Neural crest cell (in vitro differentiated cells): Measurements from ENCODE around the gene ZNF747. TPM values are rescaled to one million over a fixed set of nuclear protein-coding genes. Genes with fewer than 3 reads are reported as not detected.

Experiments
- DNase-seq: peaks from one replicate; pipeline ENCODE4 v3.0.0; 2021; ENCODE audit warnings: low read depth, mixed read lengths, low spot score
- H3K27ac Mint-ChIP-seq: one replicate; pipeline ENCODE4 v1.8.0; 2021; ENCODE audit warnings: mild to moderate bottlenecking, mixed read lengths; ENCODE audit not compliant: unreplicated experiment
- H3K27me3 Mint-ChIP-seq: 2 replicates; pipeline ENCODE4 v1.8.0; 2021; ENCODE audit warnings: low read depth, mild to moderate bottlenecking, mixed read lengths
- H3K36me3 Mint-ChIP-seq: 2 replicates; pipeline ENCODE4 v1.8.0; 2021; ENCODE audit warnings: low read depth, mild to moderate bottlenecking, mixed read lengths
- H3K4me1 Mint-ChIP-seq: 2 replicates; pipeline ENCODE4 v1.8.0; 2021; ENCODE audit warnings: mixed read lengths
- H3K4me3 Mint-ChIP-seq: one replicate; pipeline ENCODE4 v1.8.0; 2021; ENCODE audit warnings: mild to moderate bottlenecking, mixed read lengths
- H3K9me3 Mint-ChIP-seq: 2 replicates; pipeline ENCODE4 v1.8.0; 2021; ENCODE audit warnings: mixed read lengths
- CTCF ChIP-seq: fragments of 200-600 bp; sonication (generic); conservative IDR thresholded peaks from 2 replicates; pipeline ENCODE4 v1.5.0; 2021; ENCODE audit warnings: antibody characterized with exemption, mild to moderate bottlenecking
- total RNA-seq: library from RNA; stranded (reverse); gene quantifications from 2 replicates; pipeline ENCODE4 v1.2.1, GENCODE V29; 2021

ZNF747 gene
- total RNA-seq, 1 donor from 2014 or later, result 10.5 TPM

GRCh38 chr16:30526823-30527634 lies 7.6 kb downstream of the ZNF747 start:
- DNase-seq, result peak; percentile 95
- H3K4me1 Mint-ChIP-seq, result peaks cover 18% of the 10 kb centered on the region
- H3K9me3 Mint-ChIP-seq, result no peaks in the 10 kb centered on the region
- H3K4me3 Mint-ChIP-seq, result peak overlapping the region; percentile 76
- H3K27ac Mint-ChIP-seq, result peak overlapping the region; percentile 72
- peak; percentile 53 for TF ChIP-seq CTCF
- no peaks in the 10 kb centered on the region for H3K36me3 Mint-ChIP-seq
- no peaks in the 10 kb centered on the region for H3K27me3 Mint-ChIP-seq

GRCh38 chr16:30526137-30526822 lies 8.4 kb downstream of the ZNF747 start, which contains the start of gene ZNF768:
ZNF768 (minus strand) TSS chr16:30526566; CDS start chr16:30526413, 153 bp downstream.
- peak within 1 kb of the TSS; percentile 92 for H3K4me3 Mint-ChIP-seq
- H3K4me1 Mint-ChIP-seq, result peaks cover 18% of the 10 kb centered on the region
- no peaks in the 10 kb centered on the region for H3K27me3 Mint-ChIP-seq
- no peak for TF ChIP-seq CTCF
- peak within 1 kb of the TSS; percentile 72 for H3K27ac Mint-ChIP-seq
- peak; percentile 23 for DNase-seq
- no peaks in the 10 kb centered on the region for H3K9me3 Mint-ChIP-seq
- no peaks in the 10 kb centered on the region for H3K36me3 Mint-ChIP-seq

- H3K27me3 Mint-ChIP-seq, result no peaks in the 10 kb centered on the region
- no peak for DNase-seq
- H3K36me3 Mint-ChIP-seq, result no peaks in the 10 kb centered on the region
- H3K9me3 Mint-ChIP-seq, result no peaks in the 10 kb centered on the region
- peaks cover 18% of the 10 kb centered on the region for H3K4me1 Mint-ChIP-seq
- no peak overlapping the region for H3K27ac Mint-ChIP-seq
- TF ChIP-seq CTCF, result no peak
- peak overlapping the region; percentile 92 for H3K4me3 Mint-ChIP-seq
These were observed 8.9 kb downstream of the ZNF747 start for GRCh38 chr16:30525844-30526136.

GRCh38 chr16:30524575-30525568 lies 9.8 kb downstream of the ZNF747 start:
- Mint-ChIP-seq H3K4me1 (peaks cover 18% of the 10 kb centered on the region), H3K27me3 (no peaks in the 10 kb centered on the region), H3K36me3 (no peaks in the 10 kb centered on the region), H3K9me3 (no peaks in the 10 kb centered on the region), H3K27ac (no peak overlapping the region), H3K4me3 (peak overlapping the region; percentile 73)
- TF ChIP-seq CTCF, result no peak
- DNase-seq, result no peak
